GM12875 (cell line): Measurements from ENCODE around the gene ITGAV.
"Not testable (repeated sequence)": the region's sequence is repeated elsewhere in the genome, so short reads cannot be mapped to it uniquely, and the experiment has no call there.

Experiments used
- H3K4me3 ChIP-seq: one replicate; pipeline ENCODE4 v1.5.1; 2011; ENCODE audit warnings: low read depth, low read length, control low read depth
- TF ChIP-seq, protein P1 (sequence below): IDR thresholded peaks from 2 replicates; pipeline ENCODE4 v1.5.1; 2011; ENCODE audit warnings: low read depth, mild to moderate bottlenecking, control low read depth, inconsistent platforms, low read length, moderate library complexity, borderline replicate concordance; ENCODE audit not compliant: insufficient read depth

Gene ITGAV

GRCh38 chr2:186561467-186562208 lies 28.2 kb upstream of the ITGAV start:
- TF ChIP-seq, protein P1, sequence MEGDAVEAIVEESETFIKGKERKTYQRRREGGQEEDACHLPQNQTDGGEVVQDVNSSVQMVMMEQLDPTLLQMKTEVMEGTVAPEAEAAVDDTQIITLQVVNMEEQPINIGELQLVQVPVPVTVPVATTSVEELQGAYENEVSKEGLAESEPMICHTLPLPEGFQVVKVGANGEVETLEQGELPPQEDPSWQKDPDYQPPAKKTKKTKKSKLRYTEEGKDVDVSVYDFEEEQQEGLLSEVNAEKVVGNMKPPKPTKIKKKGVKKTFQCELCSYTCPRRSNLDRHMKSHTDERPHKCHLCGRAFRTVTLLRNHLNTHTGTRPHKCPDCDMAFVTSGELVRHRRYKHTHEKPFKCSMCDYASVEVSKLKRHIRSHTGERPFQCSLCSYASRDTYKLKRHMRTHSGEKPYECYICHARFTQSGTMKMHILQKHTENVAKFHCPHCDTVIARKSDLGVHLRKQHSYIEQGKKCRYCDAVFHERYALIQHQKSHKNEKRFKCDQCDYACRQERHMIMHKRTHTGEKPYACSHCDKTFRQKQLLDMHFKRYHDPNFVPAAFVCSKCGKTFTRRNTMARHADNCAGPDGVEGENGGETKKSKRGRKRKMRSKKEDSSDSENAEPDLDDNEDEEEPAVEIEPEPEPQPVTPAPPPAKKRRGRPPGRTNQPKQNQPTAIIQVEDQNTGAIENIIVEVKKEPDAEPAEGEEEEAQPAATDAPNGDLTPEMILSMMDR: no peak
- H3K4me3 ChIP-seq: no peak overlapping the region

DNA sequence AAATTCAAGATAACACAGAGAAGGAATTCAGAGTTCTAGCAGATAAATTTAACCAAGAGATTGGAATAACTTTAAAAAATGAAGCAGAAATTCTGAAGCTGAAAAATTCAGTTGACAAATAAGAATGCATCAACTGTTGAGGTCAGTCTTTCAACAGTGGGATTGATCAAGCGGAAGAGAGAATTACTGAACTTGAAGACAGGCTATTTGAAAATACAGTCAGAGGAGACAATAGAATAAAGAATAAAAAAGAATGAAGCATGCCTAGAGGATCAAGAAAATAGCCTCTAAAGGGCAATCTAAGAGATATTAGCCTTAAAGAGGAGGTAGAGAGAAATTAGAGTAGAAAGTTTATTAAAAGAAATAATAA lies 27.7 kb upstream of the ITGAV start:
- TF ChIP-seq, protein P1: no peak
- H3K4me3 ChIP-seq: no peak overlapping the region

DNA sequence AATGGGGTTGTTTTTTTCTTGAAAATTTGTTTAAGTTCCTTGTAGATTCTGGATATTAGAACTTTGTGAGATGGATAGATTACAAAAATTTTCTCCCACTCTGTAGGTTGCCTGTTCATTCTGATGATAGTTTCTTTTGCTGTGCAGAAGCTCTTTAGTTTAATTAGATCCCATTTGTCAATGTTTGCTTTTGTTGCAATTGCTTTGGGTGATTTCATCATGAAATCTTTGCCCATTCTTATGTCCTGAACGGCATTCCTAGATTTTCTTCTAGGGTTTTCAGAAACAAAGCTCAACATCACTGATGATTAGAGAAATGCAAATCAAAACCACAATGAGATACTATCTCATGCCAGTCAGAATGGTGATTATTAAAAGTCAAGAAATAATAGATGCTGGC lies 21.3 kb upstream of the ITGAV start:
- not testable (repeated sequence) for H3K4me3 ChIP-seq

GRCh38 chr2:186569127-186569526 lies 20.7 kb upstream of the ITGAV start:
- not testable (repeated sequence) for H3K4me3 ChIP-seq

- TF ChIP-seq, protein P1: no peak
Measured at GRCh38 chr2:186569897-186570296, 20.0 kb upstream of the ITGAV start.

GRCh38 chr2:186570604-186571003 lies 19.3 kb upstream of the ITGAV start:
- TF ChIP-seq, protein P1: no peak
- H3K4me3 ChIP-seq: no peak overlapping the region

More at GRCh38 chr2:186569897-186570296, 20.0 kb upstream of the ITGAV start:
- no peak overlapping the region for H3K4me3 ChIP-seq

DNA sequence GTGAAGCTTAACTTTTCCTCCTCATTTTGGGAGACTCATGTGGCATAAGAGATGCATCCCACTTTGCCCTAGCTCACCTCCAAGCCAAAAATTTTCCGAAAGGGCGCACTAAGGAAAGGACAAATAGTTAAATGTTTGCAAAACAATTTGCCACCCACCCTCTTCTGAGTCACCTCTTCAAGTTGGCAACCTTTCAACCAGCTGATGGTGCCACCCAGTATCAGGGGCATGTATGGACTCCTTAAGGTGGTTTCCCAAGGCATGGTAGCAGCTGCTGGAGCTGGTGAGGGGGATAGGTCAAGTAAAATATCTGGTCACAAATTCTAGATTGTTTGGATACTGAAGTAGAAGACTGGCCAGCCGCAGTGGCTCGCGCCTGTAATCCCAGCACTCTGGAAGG lies 17.2 kb upstream of the ITGAV start:
- no peak overlapping the region for H3K4me3 ChIP-seq

GRCh38 chr2:186573531-186573930 lies 16.3 kb upstream of the ITGAV start:
- TF ChIP-seq, protein P1: no peak
- no peak overlapping the region for H3K4me3 ChIP-seq

More for the DNA sequence above, 17.2 kb upstream of the ITGAV start:
- TF ChIP-seq, protein P1: no peak
